Measurements from ENCODE around the gene GMPS.
"Not testable (repeated sequence)": the region's sequence is repeated elsewhere in the genome, so short reads cannot be mapped to it uniquely, and the experiment has no call there.

The GMPS gene

DNA sequence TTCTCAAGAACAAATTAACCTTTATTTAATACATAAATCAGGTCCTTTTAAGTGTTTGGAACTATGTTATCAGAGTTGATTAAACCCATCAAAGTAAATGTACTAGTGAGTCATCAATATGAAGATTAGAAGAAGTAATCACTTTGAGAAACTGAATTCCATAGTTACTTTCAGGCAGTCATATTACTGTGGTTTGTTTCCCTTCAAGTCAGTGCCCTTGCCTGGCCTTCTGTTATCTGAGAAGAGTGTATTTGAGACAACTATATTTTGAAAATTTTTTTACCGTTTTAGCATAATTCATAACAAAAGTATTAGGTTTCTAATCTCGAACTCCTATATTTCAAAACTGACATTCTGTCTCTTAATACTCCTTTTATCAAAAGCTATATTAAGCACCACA lies 73.6 kb downstream of the GMPS start:
- no peak for DNase-seq

DNA sequence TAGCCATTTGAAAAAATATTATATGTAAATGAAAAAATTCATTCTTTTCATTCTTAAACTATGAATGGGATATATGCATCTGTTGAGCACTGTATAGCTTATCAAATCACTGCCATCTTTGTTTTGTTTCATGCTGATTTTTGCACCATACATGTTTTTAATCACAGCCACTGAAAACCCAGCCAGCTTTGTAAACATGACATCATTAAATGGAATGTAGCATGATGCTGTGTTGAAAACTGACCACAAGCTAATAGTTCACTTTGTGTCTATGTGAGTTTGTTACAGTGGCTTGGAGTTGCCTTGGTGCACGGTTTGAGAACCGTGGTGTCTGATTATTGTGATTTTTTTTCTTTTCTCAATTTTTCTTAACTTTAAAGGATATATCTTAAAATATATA lies 75.7 kb downstream of the GMPS start:
- DNase-seq: no peak

DNA sequence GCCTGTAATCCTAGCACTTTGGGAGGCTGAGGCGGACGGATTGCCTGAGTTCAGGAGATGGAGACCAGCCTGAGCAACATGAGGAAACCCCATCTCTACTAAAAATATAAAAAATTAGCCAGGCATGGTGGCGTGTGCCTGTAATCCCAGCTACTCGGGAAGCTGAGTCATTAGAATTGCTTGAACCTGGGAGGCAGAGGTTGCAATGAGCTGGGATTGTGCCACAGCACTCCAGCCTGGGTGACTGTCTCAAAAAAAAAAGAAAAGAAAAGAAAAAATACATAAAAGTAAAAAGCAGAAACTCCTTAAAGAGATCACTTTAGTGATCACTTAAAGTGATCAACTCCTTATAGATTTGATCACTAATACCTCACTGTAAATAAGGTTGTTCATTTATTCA lies 78.0 kb downstream of the GMPS start:
- DNase-seq: no peak

DNA sequence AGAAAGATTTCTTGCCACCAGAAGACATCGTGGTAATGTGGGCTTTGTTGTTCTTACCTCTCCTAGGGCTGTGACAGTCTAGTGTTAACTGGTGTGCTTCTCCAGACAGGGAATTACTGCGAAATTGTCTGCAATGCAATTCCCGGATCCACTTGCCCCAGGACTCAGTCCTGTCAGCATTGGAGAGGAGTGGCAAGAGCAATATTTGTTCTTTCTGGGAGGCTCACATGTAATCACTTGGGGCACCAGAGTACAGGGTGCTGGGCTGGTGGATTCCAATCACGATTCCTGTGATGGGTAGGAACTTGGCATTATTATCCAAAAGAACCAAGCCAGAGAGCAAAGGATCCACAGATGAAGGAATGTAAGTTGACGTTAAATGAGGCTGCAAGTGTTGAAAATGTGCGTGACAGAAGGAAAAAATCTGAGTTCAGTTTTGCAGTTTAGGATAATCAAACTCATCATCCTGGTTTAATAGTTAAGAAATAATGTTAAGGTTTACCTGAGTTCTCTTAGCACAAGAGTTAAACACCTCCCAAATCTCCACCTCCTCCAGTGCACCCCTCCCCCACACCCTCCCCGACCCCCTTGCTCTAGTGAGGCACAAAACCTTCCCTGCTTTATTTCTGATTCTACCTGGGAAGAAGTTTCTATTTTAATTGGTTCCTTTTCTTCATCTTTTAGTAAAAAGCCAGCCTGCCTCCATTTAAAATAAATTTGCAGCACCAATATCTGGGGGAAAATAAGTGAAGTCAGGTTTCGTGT lies 79.2 kb downstream of the GMPS start:
- no peak for DNase-seq

DNA sequence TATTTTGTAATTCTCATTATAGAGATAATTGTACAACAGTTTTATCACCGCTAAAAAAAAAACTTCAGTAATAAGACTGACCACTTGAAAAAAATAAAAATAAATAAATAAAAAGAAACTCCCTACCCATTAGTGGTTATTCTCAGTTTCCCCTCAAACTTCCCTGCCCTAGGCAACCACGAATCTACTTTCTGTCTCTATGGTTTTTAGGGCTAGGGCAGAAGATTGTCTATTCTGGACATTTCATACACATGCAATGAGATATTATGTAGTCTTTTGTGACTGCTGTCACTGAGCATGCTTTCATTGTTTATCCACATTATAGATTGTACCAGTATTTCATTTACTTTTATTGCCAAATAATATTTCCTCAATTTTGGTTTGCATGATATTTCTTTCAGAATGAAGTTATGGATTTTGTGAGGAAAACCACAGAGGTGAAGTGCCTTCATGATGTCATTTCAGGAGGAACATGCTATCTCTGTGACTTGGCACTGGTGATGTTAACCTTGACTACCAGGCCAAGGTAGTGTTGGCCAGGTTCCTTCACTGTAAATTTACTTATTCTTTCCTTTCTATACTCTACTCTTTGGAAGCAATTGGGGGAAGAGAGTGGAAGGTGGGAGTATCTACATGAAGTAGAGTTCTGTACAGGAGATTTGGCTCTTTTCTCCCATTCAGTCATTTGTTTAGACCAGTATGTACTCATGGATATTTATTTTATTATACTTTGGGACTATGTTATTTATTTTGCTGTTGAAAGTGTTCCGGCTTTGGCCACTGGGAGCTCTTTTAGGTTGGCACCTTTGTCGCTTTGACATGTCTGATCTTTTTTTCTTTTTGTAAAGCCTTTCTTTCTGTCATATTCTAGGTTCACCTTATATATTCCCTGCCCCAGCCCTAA lies 86.3 kb downstream of the GMPS start:
- no peak for DNase-seq

DNA sequence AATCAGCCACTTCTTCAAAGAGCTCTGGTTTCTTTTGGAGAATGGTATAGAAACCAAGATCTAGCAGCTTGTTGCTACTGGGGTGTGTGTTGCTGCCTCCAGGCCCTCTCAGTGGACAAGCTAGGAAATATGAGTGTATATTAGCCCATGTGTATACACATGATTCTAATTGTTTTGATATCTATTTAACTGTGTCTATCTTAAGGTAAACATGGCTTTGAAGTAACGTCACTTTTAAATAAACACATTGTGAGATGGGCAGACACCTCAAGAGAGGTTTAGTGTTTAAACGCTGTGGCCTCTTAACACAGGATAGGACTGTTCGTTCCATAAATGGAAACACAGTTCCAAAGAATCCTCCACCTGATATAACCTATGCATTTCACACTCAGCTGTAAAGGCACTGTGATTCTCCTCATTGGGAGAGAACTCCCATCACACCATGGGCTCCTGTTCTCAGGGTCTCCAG lies 87.0 kb downstream of the GMPS start:
- no peak for DNase-seq

DNA sequence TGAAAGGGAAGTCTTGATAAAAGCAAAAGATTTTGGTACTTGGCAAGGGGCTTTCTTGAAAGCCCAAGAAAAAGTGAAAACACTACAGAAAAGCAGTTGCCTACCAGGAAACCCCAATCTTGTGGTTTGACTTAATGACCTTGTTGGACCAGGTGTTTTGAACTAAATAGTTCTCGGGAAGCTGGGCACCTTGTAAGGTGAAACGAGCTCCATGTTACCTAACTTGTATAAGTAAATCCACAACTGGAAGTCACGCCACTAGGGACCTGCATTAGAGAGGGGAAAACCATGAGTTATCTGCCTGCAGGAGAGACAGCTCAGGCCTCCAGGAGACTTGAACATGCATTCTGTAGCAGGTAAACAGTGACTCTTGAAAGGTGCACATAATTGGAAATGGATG lies 88.2 kb downstream of the GMPS start:
- no peak for DNase-seq

DNA sequence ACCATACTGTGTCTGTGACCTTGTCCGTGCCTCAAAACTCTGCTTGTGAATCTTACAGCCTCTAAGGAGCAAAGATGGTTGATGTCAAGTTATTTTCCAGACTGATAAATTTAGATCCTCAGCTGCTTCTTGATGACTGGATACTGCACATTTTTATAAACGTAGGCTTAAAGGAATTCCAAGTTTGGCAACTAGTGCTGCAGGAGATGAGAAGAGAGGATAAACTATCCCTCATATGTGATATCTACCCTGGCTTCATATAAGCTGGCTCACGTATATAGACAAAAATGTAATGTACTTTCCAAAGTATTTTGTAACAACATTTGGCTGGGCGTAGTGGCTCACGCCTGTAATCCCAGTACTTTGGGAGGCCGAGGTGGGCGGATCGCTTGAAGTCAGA lies 89.6 kb downstream of the GMPS start:
- no peak for DNase-seq

DNA sequence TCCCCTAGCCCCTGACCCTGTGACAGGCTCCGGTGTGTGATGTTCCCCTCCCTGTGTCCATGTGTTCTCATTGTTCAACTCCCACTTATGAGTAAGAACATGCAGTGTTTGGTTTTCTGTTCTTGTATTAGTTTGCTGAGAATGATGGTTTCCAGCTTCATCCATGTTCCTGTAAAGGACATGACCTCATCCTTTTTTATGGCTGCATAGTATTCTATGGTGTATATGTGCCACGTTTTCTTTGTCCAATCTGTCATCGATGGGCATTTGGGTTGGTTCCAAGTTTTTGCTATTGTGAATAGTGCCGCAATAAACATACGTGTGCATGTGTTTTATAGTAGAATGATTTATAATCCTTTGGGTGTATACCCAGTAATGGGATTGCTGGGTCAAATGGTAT lies 90.6 kb downstream of the GMPS start:
- not testable (repeated sequence) for DNase-seq

DNA sequence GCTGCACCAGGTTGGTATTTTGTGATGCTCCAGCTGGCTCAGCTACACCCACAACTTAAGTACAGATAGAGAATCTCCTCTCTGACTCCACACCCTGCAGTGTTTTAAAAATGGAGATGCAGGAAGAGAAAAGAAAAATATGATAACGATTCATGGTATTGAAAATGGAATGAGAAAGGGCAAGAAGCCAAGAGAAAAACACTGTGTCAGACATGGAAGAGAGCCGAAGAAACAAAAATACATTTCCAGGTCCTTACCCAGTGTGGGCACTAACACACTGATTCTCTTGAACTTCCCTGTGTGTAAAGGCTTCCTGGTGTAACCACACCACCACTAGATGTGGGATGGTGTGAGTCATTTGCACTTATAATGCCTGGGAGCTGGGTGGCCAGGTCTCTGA lies 93.1 kb downstream of the GMPS start:
- DNase-seq: no peak

DNA sequence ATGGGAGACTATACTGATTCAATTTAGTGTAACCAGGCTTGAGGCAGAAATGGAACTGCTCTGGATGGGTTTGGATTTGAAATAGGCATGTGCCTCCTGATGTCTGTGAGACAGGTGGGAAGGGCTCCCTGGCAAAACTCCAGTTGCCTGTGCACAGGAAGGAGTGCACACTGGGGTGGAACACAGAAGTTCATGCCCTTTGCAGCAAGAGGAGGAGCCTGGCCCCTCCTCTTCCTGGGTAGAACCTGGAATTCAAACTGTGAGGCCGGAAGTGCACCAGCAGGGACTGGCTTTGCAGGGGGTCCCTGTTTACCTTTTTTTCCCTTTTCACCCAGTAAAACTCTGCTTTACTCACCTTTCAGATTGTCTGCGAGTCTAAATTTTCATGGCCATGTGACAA lies 99.9 kb downstream of the GMPS start:
- DNase-seq: no peak

DNA sequence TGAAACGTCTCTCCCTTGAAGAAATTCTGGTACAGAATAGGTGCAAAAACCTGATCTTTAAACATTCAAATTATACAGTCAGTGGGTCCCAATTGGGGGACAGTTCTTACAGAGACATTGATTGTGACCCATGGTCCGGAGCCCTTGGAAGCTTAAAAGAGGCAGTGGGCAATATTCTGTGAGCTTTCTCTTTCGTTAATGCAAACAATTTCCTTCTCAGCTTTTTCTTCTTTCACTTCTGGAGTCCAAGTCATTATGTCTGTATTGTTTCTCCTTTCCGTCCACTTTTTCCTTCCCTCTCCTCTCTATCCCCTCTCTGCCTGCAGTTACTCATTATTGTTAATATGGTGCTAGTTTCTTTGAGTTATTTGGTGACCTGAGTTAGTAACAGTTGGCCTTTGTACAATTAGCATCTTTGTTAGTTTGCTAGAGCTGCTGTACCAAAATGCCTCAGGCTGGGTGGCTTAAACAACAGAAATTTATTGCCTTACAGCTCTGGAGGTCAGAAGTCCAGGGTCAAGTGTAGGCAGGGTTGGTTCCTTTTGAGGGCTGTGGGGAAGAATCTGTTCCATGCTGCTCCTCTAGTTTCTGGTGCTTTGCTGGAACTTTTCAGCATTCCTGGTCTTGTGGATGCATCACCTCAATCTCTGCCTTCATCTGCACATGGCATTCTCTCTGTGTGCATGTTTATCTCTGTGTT lies 102.6 kb downstream of the GMPS start:
- no peak for DNase-seq

DNA sequence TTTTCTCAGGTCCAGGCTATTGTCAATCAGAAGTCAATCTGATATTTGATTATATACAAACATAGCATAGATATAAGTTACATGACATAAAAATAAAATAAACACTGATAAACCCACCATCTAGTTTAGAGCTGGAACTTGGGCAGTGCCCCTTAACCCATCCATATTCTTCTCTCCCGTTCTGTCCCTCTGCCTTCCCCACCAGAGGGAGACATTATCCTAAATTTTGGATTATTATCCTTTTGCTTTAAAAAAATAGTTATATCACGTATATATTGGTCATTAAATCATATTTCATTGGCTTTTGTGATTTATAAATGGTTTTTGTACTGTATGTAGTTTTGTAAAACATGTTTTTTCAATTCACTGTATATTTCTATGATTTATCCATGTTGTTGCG lies 107.9 kb downstream of the GMPS start:
- no peak for DNase-seq

DNA sequence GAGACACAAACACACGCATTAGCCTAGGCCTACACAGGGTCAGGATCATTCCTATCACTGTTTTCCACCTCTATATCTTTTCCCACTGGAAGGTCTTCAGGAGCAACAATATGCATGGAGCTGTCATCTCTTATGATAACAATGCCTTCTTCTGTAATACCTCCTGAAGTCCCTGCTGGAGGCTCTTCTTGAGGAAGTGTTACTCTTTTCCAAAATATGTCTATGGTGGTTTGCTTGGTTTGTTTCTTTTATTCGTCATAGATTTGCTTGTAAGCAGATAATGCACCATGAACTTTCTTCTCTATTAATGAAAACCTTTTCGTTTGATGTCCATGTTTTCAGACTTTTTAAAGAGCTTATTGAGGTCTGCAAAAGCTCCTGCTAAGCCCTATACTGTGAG lies 109.3 kb downstream of the GMPS start:
- DNase-seq: no peak

DNA sequence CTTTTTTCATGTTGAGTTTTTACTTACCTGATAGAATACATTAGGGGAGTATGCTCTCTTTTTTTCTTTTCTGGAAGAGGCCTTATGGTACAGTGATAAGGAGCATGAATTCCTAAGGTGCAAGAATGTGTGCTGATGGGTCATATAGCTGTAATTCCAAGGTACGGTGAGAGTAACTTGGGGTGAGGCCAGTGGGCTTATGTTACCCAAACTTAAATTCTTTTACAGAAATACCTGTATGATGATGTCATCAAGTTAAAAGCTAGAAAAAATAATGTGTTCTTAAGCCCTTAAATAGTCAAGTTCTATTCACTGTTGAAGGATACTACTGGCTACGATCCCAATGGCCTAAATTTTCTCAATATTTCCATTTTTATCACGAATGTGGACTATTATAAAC lies 111.2 kb downstream of the GMPS start:
- no peak for DNase-seq

DNA sequence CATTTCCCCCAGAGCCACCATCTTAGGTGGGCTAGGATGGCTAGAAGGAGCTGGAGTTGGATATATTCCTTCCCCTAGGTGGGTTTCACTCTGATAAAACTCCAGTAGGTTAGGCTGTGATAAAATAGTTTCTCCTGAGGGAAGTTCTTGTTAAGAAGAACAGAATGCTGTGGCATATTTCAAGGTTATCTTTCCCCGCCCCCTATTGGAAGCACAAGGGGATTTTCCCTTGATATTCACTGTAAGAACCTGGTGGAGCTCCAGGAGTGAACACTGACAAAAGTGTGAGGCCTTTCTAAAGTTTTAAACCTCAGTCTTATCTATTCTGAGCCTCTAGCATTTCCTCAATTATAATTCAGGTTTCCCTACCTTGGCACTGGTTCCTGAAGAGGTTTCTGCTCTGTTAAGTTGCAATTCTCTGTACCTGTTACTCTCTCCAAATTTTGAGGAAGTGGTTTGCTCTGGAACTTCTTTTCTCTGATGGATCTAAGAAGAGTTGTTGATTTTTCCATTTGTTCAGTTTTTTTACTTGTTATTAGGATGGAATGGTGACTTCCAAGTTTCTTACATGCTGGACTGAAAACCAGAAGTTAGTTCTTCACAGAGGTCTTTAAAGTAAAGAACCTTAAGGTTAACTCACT lies 113.5 kb downstream of the GMPS start:
- no peak for DNase-seq

DNA sequence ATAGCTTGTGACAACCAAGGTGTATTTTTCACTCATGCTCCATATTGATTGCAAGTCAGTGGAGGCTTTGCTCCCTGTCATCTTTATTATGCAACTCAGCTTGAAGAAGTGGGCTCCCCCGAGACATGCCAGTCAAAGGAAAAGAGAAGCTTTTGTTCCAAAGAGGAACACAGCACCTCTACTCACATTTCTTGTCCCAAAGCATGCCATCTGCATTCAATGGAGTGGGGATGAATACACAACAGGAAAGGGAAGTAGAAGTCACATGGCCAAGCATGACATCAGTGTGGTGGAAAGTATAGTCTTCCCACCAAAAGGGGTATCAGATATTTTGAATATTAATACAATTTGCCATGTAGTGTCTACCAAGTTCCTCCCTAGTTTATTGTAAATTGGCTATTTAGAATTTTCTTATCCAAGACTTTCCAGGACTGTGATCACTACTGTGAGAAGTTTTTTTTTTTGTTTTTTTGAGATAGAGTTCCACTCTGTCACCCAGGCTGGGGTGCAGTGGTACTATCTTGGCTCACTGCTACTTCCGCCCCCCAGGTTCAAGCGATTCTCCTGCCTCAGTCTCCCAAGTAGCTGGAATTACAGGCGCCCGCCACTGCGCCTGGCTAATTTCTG lies 114.5 kb downstream of the GMPS start:
- DNase-seq: no peak

DNA sequence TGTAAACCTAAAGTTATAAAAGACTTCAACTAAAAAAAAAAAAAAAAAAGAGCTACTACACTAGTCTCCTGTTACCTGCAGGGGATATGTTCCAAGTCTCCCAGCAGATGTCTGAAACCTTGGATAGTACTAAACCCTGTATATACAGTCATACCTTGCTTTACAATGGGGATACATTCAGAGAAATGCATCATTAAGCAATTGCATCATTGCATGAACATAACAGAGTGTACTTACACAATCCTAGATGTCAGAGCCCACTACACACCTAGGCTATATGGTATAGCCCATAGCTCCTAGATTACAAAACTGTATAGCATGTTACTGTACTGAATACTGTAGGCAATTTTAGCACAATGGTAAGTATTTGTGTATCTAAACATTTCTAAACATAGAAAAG lies 119.1 kb downstream of the GMPS start:
- no peak for DNase-seq

DNA sequence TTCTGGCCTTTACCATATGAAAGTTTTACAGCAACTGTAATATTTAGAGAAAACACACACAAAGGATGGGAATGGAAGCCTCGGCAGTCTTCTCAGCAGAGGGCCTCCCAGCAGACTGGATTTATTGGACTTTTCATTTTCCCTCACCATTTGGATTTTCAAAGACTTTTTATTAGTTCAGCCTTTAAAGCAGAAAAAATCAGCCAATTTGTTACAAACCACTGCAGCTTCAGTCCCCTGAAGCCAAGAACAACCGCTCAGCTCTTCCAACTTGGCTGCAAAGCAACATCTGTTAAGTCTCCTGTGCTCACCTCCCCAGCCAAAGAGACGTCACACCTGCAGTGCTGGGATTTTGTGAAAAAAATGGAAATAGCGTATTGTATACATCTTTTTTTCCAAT lies 120.8 kb downstream of the GMPS start:
- no peak for DNase-seq

DNA sequence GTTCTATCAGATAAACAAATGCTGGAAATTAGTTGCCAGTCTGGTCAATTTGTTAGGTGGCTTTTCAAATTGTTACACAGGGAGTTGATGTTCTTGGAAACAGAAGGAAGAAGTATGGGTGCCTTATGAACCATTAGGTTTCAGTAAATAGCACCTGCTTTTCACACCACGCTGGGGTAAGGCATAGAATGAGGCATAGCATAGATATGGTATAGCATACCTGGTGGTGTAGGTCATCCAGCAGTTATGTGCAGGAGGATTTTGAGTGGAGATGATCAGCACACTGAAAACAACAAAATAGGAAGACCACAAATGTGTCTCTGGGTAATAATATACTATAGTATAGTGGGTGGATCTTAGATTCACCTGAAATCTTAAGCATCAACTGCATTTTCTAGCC lies 121.4 kb downstream of the GMPS start:
- no peak for DNase-seq

Data from GF-D8 (cell line).